HCT116 (cell line): ENCODE measurements around the gene WNT9A. TPM values are rescaled to one million over a fixed set of nuclear protein-coding genes. Genes with fewer than 3 reads are reported as not detected.

ENCODE experiments used
- ATAC-seq: fragments of 200-7000 bp; cut with Tn5 transposase; 2 replicates; pipeline ENCODE4 v1.9.1; 2020; ENCODE audit warnings: mild to moderate bottlenecking, moderate library complexity
- BruUV-seq: library from RNA; stranded (reverse); fragments of 400-500 nt; replicated peaks from 2 replicates; lab custom pipeline; 2021; lab: Mats Ljungman, UMichigan
- CTCF ChIA-PET: fragments of 300-600 bp; sonication (Branson Sonifier 250); formaldehyde crosslinking; loops from one replicate; lab custom pipeline; 2021; ENCODE audit warnings: antibody characterized with exemption; lab: Charles Lee
- POLR2A ChIA-PET: fragments of 300-600, 350-600 bp; sonication (Branson Sonifier 250); formaldehyde crosslinking; loops from one replicate; lab custom pipeline; 2021; ENCODE audit warnings: antibody characterized with exemption; lab: Charles Lee
- RAD21 ChIA-PET, 2 experiments: fragments of 300-600 bp; sonication (Branson Sonifier 250); formaldehyde crosslinking; loops; one replicate each; lab custom pipeline; 2023; ENCODE audit warnings: low total read pairs in 2 of 2; ENCODE audit not compliant: uncharacterized antibody in 2 of 2, unreplicated experiment in 2 of 2, low non-redundant PET in 1 of 2; lab: Charles Lee
- DNase-seq: peaks from one replicate; pipeline ENCODE4 v3.0.0-alpha.2; 2010; ENCODE audit warnings: low read depth, low spot score
- H2AFZ ChIP-seq: fragments of 200-600 bp; shearing (Covaris generic), sonication (generic); 2 replicates; pipeline ENCODE4 v1.6.1; 2017; ENCODE audit warnings: low read depth, mixed run types, mixed read lengths, antibody characterized with exemption, low read length; ENCODE audit not compliant: poor library complexity, severe bottlenecking
- H3K27ac ChIP-seq: 2 replicates; pipeline ENCODE4 v1.5.1; 2012; ENCODE audit warnings: low read depth, low read length
- H3K27me3 ChIP-seq: fragments of 200-600 bp; sonication (generic); 2 replicates; pipeline ENCODE4 v1.6.1; 2016; ENCODE audit warnings: mixed run types, low read length, mixed read lengths; ENCODE audit not compliant: insufficient read depth
- H3K36me3 ChIP-seq, 2 experiments: fragments of 200-500 bp in 1 of 2; fragments of 200-600 bp in 1 of 2; sonication (Bioruptor generic) in 1 of 2; sonication (generic) in 1 of 2; 2 replicates each; pipeline versions ENCODE4 v1.5.1 to v1.6.1; 2014 to 2016; ENCODE audit warnings: low read length in 2 of 2, inconsistent platforms in 1 of 2, mixed read lengths in 1 of 2, mixed run types in 1 of 2; ENCODE audit not compliant: insufficient read depth in 2 of 2, control insufficient read depth in 1 of 2
- H3K4me1 ChIP-seq, 2 experiments: fragments of 200-600 bp in 1 of 2; sonication (generic) in 1 of 2; 2 replicates each; pipeline versions ENCODE4 v1.5.1 to v1.6.1; 2012 to 2017; ENCODE audit warnings: low read length in 2 of 2, inconsistent platforms in 1 of 2, mild to moderate bottlenecking in 1 of 2, mixed read lengths in 1 of 2, mixed run types in 1 of 2, moderate library complexity in 1 of 2; ENCODE audit not compliant: insufficient read depth in 2 of 2, control insufficient read depth in 1 of 2
- H3K4me2 ChIP-seq: fragments of 200-600 bp; sonication (generic); 2 replicates; pipeline ENCODE4 v1.6.1; 2017; ENCODE audit warnings: mixed run types, low read length, mixed read lengths
- H3K4me3 ChIP-seq, 2 experiments: fragments of 200-600 bp in 1 of 2; sonication (generic) in 1 of 2; replicated peaks in 1 of 2; 2 replicates each; pipeline ENCODE4 v1.5.1; 2011 to 2016; ENCODE audit warnings: low read length in 2 of 2, control low read depth in 1 of 2, low read depth in 1 of 2, mild to moderate bottlenecking in 1 of 2, mixed read lengths in 1 of 2, mixed run types in 1 of 2
- H3K79me2 ChIP-seq: fragments of 200-600 bp; sonication (generic); 2 replicates; pipeline ENCODE4 v1.6.1; 2017; ENCODE audit warnings: mild to moderate bottlenecking, mixed run types, low read length, moderate library complexity, mixed read lengths; ENCODE audit not compliant: insufficient read depth
- H3K9ac ChIP-seq: fragments of 200-600 bp; sonication (generic); 2 replicates; pipeline ENCODE4 v1.6.1; 2016; ENCODE audit warnings: low read length, mixed read lengths
- H3K9me2 ChIP-seq: fragments of 200-600 bp; sonication (generic), shearing (Covaris generic); 2 replicates; pipeline ENCODE4 v1.6.1; 2017; ENCODE audit warnings: mixed run types, mild to moderate bottlenecking, moderate library complexity; ENCODE audit not compliant: insufficient read depth
- H3K9me3 ChIP-seq, 2 experiments: fragments of 200-500 bp in 1 of 2; fragments of 200-600 bp in 1 of 2; sonication (Bioruptor generic) in 1 of 2; sonication (generic) in 1 of 2; 2 replicates each; pipeline ENCODE4 v1.6.1; 2014 to 2017; ENCODE audit warnings: low read length in 2 of 2, mixed read lengths in 2 of 2, inconsistent platforms in 1 of 2, low read depth in 1 of 2, mild to moderate bottlenecking in 1 of 2, mixed run types in 1 of 2, moderate library complexity in 1 of 2; ENCODE audit not compliant: control insufficient read depth in 1 of 2, insufficient read depth in 1 of 2
- H4K20me1 ChIP-seq: fragments of 200-600 bp; sonication (generic), shearing (Covaris generic); 2 replicates; pipeline ENCODE4 v1.6.1; 2017; ENCODE audit warnings: mixed run types, mild to moderate bottlenecking, moderate library complexity; ENCODE audit not compliant: insufficient read depth
- ELF1 ChIP-seq: IDR thresholded peaks from 2 replicates; pipeline ENCODE4 v1.6.1; 2012; ENCODE audit warnings: low read depth, borderline replicate concordance
- EZH2 ChIP-seq: fragments of 200-600 bp; sonication (generic); IDR thresholded peaks from 2 replicates; pipeline ENCODE4 v1.6.1; 2017; ENCODE audit warnings: antibody characterized with exemption, mixed run types
- FOSL1 ChIP-seq: IDR thresholded peaks from 2 replicates; pipeline ENCODE4 v1.6.1; 2012; ENCODE audit warnings: low read depth
- POLR2AphosphoS5 ChIP-seq: IDR thresholded peaks from 2 replicates; pipeline ENCODE4 v1.6.1; 2011; ENCODE audit warnings: mild to moderate bottlenecking, low read depth, low read length, moderate library complexity
- TCF7L2 ChIP-seq: IDR thresholded peaks from 2 replicates; pipeline ENCODE4 v1.7.0; 2011; ENCODE audit warnings: borderline replicate concordance, inconsistent platforms; ENCODE audit not compliant: insufficient read depth, insufficient read length; ENCODE audit errors: extremely low read depth
- ZFX ChIP-seq: fragments of 450-650 bp; IDR thresholded peaks from 2 replicates; pipeline ENCODE4 v1.6.1; 2017
- intact Hi-C: fragments of 100-400 bp; cut with micrococcal nuclease; formaldehyde crosslinking; loops from 2 replicates; pipeline ENCODE4 v1.10.0; 2022
- total RNA-seq: library from RNA; stranded (reverse); gene quantifications from one replicate; pipeline ENCODE4 v1.2.1, GENCODE V29; 2021; ENCODE audit not compliant: unreplicated experiment
- TF ChIP-seq, protein P1 (sequence below), 3 experiments: fragments of 200-600 bp in 1 of 3; sonication (generic) in 1 of 3; IDR thresholded peaks in 2 of 3; conservative IDR thresholded peaks in 1 of 3; 2 replicates each; pipeline ENCODE4 v1.5.1; 2012 to 2017; ENCODE audit warnings: low read depth in 2 of 3, low read length in 2 of 3, antibody characterized with exemption in 1 of 3, borderline replicate concordance in 1 of 3, control low read depth in 1 of 3, mild to moderate bottlenecking in 1 of 3, mixed read lengths in 1 of 3, mixed run types in 1 of 3, moderate library complexity in 1 of 3; ENCODE audit not compliant: insufficient read depth in 1 of 3

WNT9A gene
- total RNA-seq, 1 experiment from 2014 or later = 5.6 TPM

- no peaks in the 10 kb centered on the region for H4K20me1 ChIP-seq
- intact Hi-C loops = no loop called here
- H3K27me3 ChIP-seq = no peaks in the 10 kb centered on the region
- POLR2A ChIA-PET = no interaction called here
- H3K27ac ChIP-seq = no peak overlapping the region
- no peaks in the 10 kb centered on the region for H3K79me2 ChIP-seq
- H3K9me3 ChIP-seq = no peaks in the 10 kb centered on the region
- H2AFZ ChIP-seq = no peak overlapping the region
- H3K4me2 ChIP-seq = peak overlapping the region; percentile 35
- no peaks in the 10 kb centered on the region for H3K36me3 ChIP-seq
- peaks cover 5 to 27% of the 10 kb centered on the region in 2 experiments; a peak in 3 of 4 replicates for H3K4me1 ChIP-seq
- H3K4me3 ChIP-seq = no peak overlapping the region
- no peak for ATAC-seq
- BruUV-seq = no TSS peak
- DNase-seq = no peak
- CTCF ChIA-PET = no interaction called here
- TF ChIP-seq ZFX = no peak
- no peak for TF ChIP-seq TCF7L2
- TF ChIP-seq EZH2 = no peak
- TF ChIP-seq POLR2AphosphoS5 = no peak
- TF ChIP-seq, protein P1, sequence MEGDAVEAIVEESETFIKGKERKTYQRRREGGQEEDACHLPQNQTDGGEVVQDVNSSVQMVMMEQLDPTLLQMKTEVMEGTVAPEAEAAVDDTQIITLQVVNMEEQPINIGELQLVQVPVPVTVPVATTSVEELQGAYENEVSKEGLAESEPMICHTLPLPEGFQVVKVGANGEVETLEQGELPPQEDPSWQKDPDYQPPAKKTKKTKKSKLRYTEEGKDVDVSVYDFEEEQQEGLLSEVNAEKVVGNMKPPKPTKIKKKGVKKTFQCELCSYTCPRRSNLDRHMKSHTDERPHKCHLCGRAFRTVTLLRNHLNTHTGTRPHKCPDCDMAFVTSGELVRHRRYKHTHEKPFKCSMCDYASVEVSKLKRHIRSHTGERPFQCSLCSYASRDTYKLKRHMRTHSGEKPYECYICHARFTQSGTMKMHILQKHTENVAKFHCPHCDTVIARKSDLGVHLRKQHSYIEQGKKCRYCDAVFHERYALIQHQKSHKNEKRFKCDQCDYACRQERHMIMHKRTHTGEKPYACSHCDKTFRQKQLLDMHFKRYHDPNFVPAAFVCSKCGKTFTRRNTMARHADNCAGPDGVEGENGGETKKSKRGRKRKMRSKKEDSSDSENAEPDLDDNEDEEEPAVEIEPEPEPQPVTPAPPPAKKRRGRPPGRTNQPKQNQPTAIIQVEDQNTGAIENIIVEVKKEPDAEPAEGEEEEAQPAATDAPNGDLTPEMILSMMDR (IDR thresholded peaks at IDR 0.05 in 2 of 3, conservative IDR thresholded peaks at IDR 0.05 in 1 of 3; ENCODE audit: borderline replicate concordance in 1 of 3, insufficient read depth in 1 of 3, low read depth in 2 of 3, low read length in 2 of 3) = no peak
- no peak for TF ChIP-seq ELF1
- no peak for TF ChIP-seq FOSL1
- RAD21 ChIA-PET = no interaction called here
- no peaks in the 10 kb centered on the region for H3K9me2 ChIP-seq
- no peak overlapping the region for H3K9ac ChIP-seq
Observed at GRCh38 chr1:227891955-227892488, 55.7 kb downstream of the WNT9A start.
